ENCODE measurements around the gene CIB1.

- TF ChIP-seq CTCF (IDR thresholded peaks at IDR 0.05) (no peak), POLR2AphosphoS5 (IDR thresholded peaks at IDR 0.05) (no peak)
Measured at GRCh38 chr15:90241343-90242192, 7.8 kb upstream of the CIB1 start.

Data from gastroesophageal sphincter (tissue), 3 donors.